Measurements from ENCODE around the gene SMIM20. TPM values are rescaled to one million over a fixed set of nuclear protein-coding genes. Genes with fewer than 3 reads are reported as not detected.

Gene SMIM20
- total RNA-seq, 2 donors from 2014 or later: 35.9 to 40.8 TPM

GRCh38 chr4:25954293-25954904 is 40.4 kb downstream of the SMIM20 start:
- Histone ChIP-seq H3K27me3 (ENCODE audit: control insufficient read depth, insufficient read depth, low read length, poor library complexity, severe bottlenecking) (no peaks in the 10 kb centered on the region), H3K4me3 (ENCODE audit: low read length) (no peak overlapping the region), H3K36me3 (ENCODE audit: control insufficient read depth, insufficient read depth, low read length) (no peaks in the 10 kb centered on the region), H3K9me3 (ENCODE audit: control insufficient read depth, low read length) (no peaks in the 10 kb centered on the region), H3K9ac (ENCODE audit: extremely low read depth, low read length, poor library complexity, severe bottlenecking) (no peak overlapping the region), H3K27ac (ENCODE audit: low read depth, low read length) (no peak overlapping the region), H3K4me1 (ENCODE audit: control insufficient read depth, insufficient read depth, low read length) (peaks cover 9% of the 10 kb centered on the region)
- DNase-seq: peak; percentile 55
- H3K9me3 Mint-ChIP-seq: no peaks in the 10 kb centered on the region
- no peaks in the 10 kb centered on the region for H3K27me3 Mint-ChIP-seq (ENCODE audit: insufficient read depth)
- H3K4me1 Mint-ChIP-seq: peaks cover 56% of the 10 kb centered on the region
- no peak overlapping the region for H3K4me3 Mint-ChIP-seq
- 66 to 78% methylated on average over 11 to 14 of the region's 14 CpGs for WGBS, 2 experiments (ENCODE audit: insufficient coverage in 1 of 2, insufficient read length in 1 of 2)
- H3K27ac Mint-ChIP-seq: no peak overlapping the region
- TF ChIP-seq CTCF (conservative IDR thresholded peaks at IDR 0.05): no peak
- H3K36me3 Mint-ChIP-seq (ENCODE audit: low read depth): no peaks in the 10 kb centered on the region

GRCh38 chr4:25955705-25956104 is 41.7 kb downstream of the SMIM20 start:
- H3K4me3 Mint-ChIP-seq: no peak overlapping the region
- no peak for TF ChIP-seq CTCF (conservative IDR thresholded peaks at IDR 0.05)
- H3K4me1 Mint-ChIP-seq: peaks cover 43% of the 10 kb centered on the region
- no peaks in the 10 kb centered on the region for H3K36me3 Mint-ChIP-seq (ENCODE audit: low read depth)
- Histone ChIP-seq H3K9ac (ENCODE audit: extremely low read depth, low read length, poor library complexity, severe bottlenecking) (no peak overlapping the region), H3K27ac (ENCODE audit: low read depth, low read length) (no peak overlapping the region), H3K4me1 (ENCODE audit: control insufficient read depth, insufficient read depth, low read length) (peaks cover 9% of the 10 kb centered on the region), H3K9me3 (ENCODE audit: control insufficient read depth, low read length) (no peaks in the 10 kb centered on the region), H3K36me3 (ENCODE audit: control insufficient read depth, insufficient read depth, low read length) (no peaks in the 10 kb centered on the region), H3K27me3 (ENCODE audit: control insufficient read depth, insufficient read depth, low read length, poor library complexity, severe bottlenecking) (no peaks in the 10 kb centered on the region), H3K4me3 (ENCODE audit: low read length) (no peak overlapping the region)
- WGBS, 2 experiments (ENCODE audit: insufficient coverage in 1 of 2, insufficient read length in 1 of 2): 0 to 21% methylated on average over 1 to 4 of the region's 4 CpGs
- DNase-seq: peak; percentile 77
- H3K27ac Mint-ChIP-seq: peak overlapping the region; percentile 80
- H3K27me3 Mint-ChIP-seq (ENCODE audit: insufficient read depth): no peaks in the 10 kb centered on the region
- H3K9me3 Mint-ChIP-seq: no peaks in the 10 kb centered on the region

GRCh38 chr4:25956260-25956659 is 42.2 kb downstream of the SMIM20 start:
- Histone ChIP-seq H3K4me3 (ENCODE audit: low read length) (no peak overlapping the region), H3K9ac (ENCODE audit: extremely low read depth, low read length, poor library complexity, severe bottlenecking) (no peak overlapping the region), H3K9me3 (ENCODE audit: control insufficient read depth, low read length) (no peaks in the 10 kb centered on the region), H3K27ac (ENCODE audit: low read depth, low read length) (no peak overlapping the region), H3K27me3 (ENCODE audit: control insufficient read depth, insufficient read depth, low read length, poor library complexity, severe bottlenecking) (no peaks in the 10 kb centered on the region), H3K36me3 (ENCODE audit: control insufficient read depth, insufficient read depth, low read length) (no peaks in the 10 kb centered on the region), H3K4me1 (ENCODE audit: control insufficient read depth, insufficient read depth, low read length) (peaks cover 9% of the 10 kb centered on the region)
- peak overlapping the region; percentile 23 for H3K27ac Mint-ChIP-seq
- peaks cover 37% of the 10 kb centered on the region for H3K4me1 Mint-ChIP-seq
- DNase-seq: no peak
- WGBS, 2 experiments (ENCODE audit: insufficient coverage in 1 of 2, insufficient read length in 1 of 2): 91% methylated on average over 1 of the region's 1 CpG; no CpG with 5 or more reads in 1 of the 2 experiments
- H3K9me3 Mint-ChIP-seq: no peaks in the 10 kb centered on the region
- no peaks in the 10 kb centered on the region for H3K27me3 Mint-ChIP-seq (ENCODE audit: insufficient read depth)
- no peaks in the 10 kb centered on the region for H3K36me3 Mint-ChIP-seq (ENCODE audit: low read depth)
- no peak overlapping the region for H3K4me3 Mint-ChIP-seq
- TF ChIP-seq CTCF (conservative IDR thresholded peaks at IDR 0.05): no peak
